Esophagus muscularis mucosa (tissue), 4 donors: ENCODE results near the gene ABCA2. TPM values are rescaled to one million over a fixed set of nuclear protein-coding genes. Genes with fewer than 3 reads are reported as not detected.

Source experiments
- DNase-seq: peaks from one replicate; pipeline ENCODE4 v3.0.0-alpha.2; 2017; ENCODE audit errors: extremely low spot score
- H3K27ac ChIP-seq, 4 donors: fragments of 200-600 bp; sonication (generic); replicated peaks in 1 of 4; 1 replicate in 3 of 4; 2 replicates in 1 of 4; pipeline ENCODE4 v1.5.1; 2016 to 2019; ENCODE audit warnings: mild to moderate bottlenecking in 1 of 4
- H3K27me3 ChIP-seq, 4 donors: fragments of 200-600 bp; sonication (generic); one replicate each; pipeline versions ENCODE4 v1.5.1 to v1.6.0; 2016 to 2019
- H3K36me3 ChIP-seq, 4 donors: fragments of 200-600 bp; sonication (generic); one replicate each; pipeline ENCODE4 v1.5.1; 2016 to 2019
- H3K4me1 ChIP-seq, 4 donors: fragments of 200-600 bp; sonication (generic); one replicate each; pipeline ENCODE4 v1.5.1; 2016 to 2019
- H3K4me3 ChIP-seq, 4 donors: fragments of 200-600 bp; sonication (generic); 1 replicate in 2 of 4; 2 replicates in 2 of 4; pipeline ENCODE4 v1.5.1; 2016 to 2019; ENCODE audit warnings: mild to moderate bottlenecking in 4 of 4, moderate library complexity in 1 of 4
- H3K9me3 ChIP-seq, 4 donors: fragments of 200-600 bp; sonication (generic); 1 replicate in 3 of 4; 2 replicates in 1 of 4; pipeline ENCODE4 v1.5.1; 2016 to 2019
- CTCF ChIP-seq, 3 experiments: fragments of 200-600 bp in 2 of 3; fragments of 450-650 bp in 1 of 3; sonication (generic) in 2 of 3; IDR thresholded peaks; one replicate each; pipeline ENCODE4 v1.5.1; 2017 to 2019; ENCODE audit warnings: antibody characterized with exemption in 3 of 3, mild to moderate bottlenecking in 2 of 3, moderate library complexity in 1 of 3
- EP300 ChIP-seq: sonication (generic); formaldehyde crosslinking; IDR thresholded peaks from one replicate; pipeline ENCODE4 v1.6.1; 2017; ENCODE audit warnings: antibody characterized with exemption
- POLR2A ChIP-seq: fragments of 450-650 bp; IDR thresholded peaks from one replicate; pipeline ENCODE4 v1.6.1; 2017; ENCODE audit warnings: antibody characterized with exemption, moderate library complexity, mild to moderate bottlenecking, low read depth
- POLR2AphosphoS5 ChIP-seq, 2 donors: sonication (generic); formaldehyde crosslinking; IDR thresholded peaks; one replicate each; pipeline ENCODE4 v1.6.1; 2017; ENCODE audit warnings: antibody characterized with exemption in 2 of 2
- WGBS: methylation state at CpG from one replicate; pipeline ENCODE4 v1.1.5; 2018; 5-methylcytosine and 5-hydroxymethylcytosine counted together
- intact Hi-C: fragments of 100-400 bp; cut with DNase I; formaldehyde crosslinking; loops from one replicate; pipeline ENCODE4 v1.15.1; 2023
- total RNA-seq, 4 donors: library from RNA; depleted of rRNA; stranded (reverse); fragments of >200 nt; gene quantifications; one replicate each; pipeline versions ENCODE4 v1.1.0 to v1.2.1, GENCODE V29; 2016

Gene ABCA2
- total RNA-seq, 4 donors from 2014 or later = 17.4 to 30.9 (median 21.6) TPM

- peaks cover 8 to 59% (median 48%) of the 10 kb centered on the region in 4 donors for H3K36me3 ChIP-seq
- no peak for DNase-seq
Observed at GRCh38 chr9:137040568-137040967, 12.5 kb upstream of the ABCA2 start.

GRCh38 chr9:137039611-137040366 is 11.8 kb upstream of the ABCA2 start:
- Histone ChIP-seq H3K27me3 (peaks cover 0 to 3% (median 0%) of the 10 kb centered on the region in 4 donors), H3K9me3 (no peaks in the 10 kb centered on the region), H3K4me3 (no peak overlapping the region), H3K4me1 (peaks cover 29 to 37% (median 31%) of the 10 kb centered on the region in 4 donors), H3K27ac (no peak overlapping the region), H3K36me3 (peaks cover 8 to 59% (median 48%) of the 10 kb centered on the region in 4 donors)
- intact Hi-C loops = loop anchor here (5.0 kb wide), 1 partner anchor 92 kb away; the partner anchor contains the start of gene C8G
- no peak for DNase-seq
- 91% methylated on average over 9 of the region's 32 CpGs for whole genome bisulfite sequencing
- no peak for TF ChIP-seq POLR2AphosphoS5 (IDR thresholded peaks at IDR 0.05)
- TF ChIP-seq CTCF (IDR thresholded peaks at IDR 0.05) = no peak
- TF ChIP-seq POLR2A = no peak
- TF ChIP-seq EP300 = no peak

More at GRCh38 chr9:137040568-137040967, 12.5 kb upstream of the ABCA2 start:
- intact Hi-C loops = no loop called here
- Histone ChIP-seq H3K27ac (no peak overlapping the region), H3K27me3 (no peaks in the 10 kb centered on the region), H3K9me3 (no peaks in the 10 kb centered on the region), H3K4me1 (peaks cover 27 to 36% (median 31%) of the 10 kb centered on the region in 4 donors), H3K4me3 (peak overlapping the region in 2 of 4 donors; percentile 16 to 20)
- TF ChIP-seq EP300 (no peak), POLR2A (no peak), POLR2AphosphoS5 (IDR thresholded peaks at IDR 0.05) (no peak), CTCF (IDR thresholded peaks at IDR 0.05) (no peak)
- 88% methylated on average over 10 of the region's 23 CpGs for WGBS

- intact Hi-C loops = loop anchor here (5.0 kb wide), 1 partner anchor 92 kb away; the partner anchor contains the start of gene C8G
- no peak for TF ChIP-seq EP300
- no peak for TF ChIP-seq POLR2A
- TF ChIP-seq POLR2AphosphoS5 (IDR thresholded peaks at IDR 0.05) = no peak
- TF ChIP-seq CTCF (IDR thresholded peaks at IDR 0.05) = no peak
- no peak for DNase-seq
- H3K36me3 ChIP-seq = peaks cover 8 to 59% (median 48%) of the 10 kb centered on the region in 4 donors
- no peaks in the 10 kb centered on the region for H3K9me3 ChIP-seq
- no peak overlapping the region for H3K4me3 ChIP-seq
- 87% methylated on average over 7 of the region's 9 CpGs for WGBS
- peaks cover 0 to 8% (median 0%) of the 10 kb centered on the region in 4 donors for H3K27me3 ChIP-seq
- peaks cover 22 to 33% (median 29%) of the 10 kb centered on the region in 4 donors for H3K4me1 ChIP-seq
- no peak overlapping the region for H3K27ac ChIP-seq
Observed at GRCh38 chr9:137038916-137039315, 10.9 kb upstream of the ABCA2 start.

- Histone ChIP-seq H3K36me3 (peaks cover 8 to 55% (median 48%) of the 10 kb centered on the region in 4 donors), H3K4me1 (peaks cover 14 to 22% (median 18%) of the 10 kb centered on the region in 4 donors), H3K27me3 (peaks cover 0 to 8% (median 0%) of the 10 kb centered on the region in 4 donors), H3K9me3 (no peaks in the 10 kb centered on the region), H3K27ac (no peak overlapping the region), H3K4me3 (no peak overlapping the region)
- TF ChIP-seq POLR2A = no peak
- TF ChIP-seq CTCF (IDR thresholded peaks at IDR 0.05) = no peak
- TF ChIP-seq EP300 = no peak
- TF ChIP-seq POLR2AphosphoS5 (IDR thresholded peaks at IDR 0.05) = no peak
- no peak for DNase-seq
- intact Hi-C loops = loop anchor here (5.0 kb wide), 1 partner anchor 90 kb away; the partner anchor contains the start of gene C8G
- 88% methylated on average over 10 of the region's 10 CpGs for WGBS
Observed at GRCh38 chr9:137037483-137037882, 9.4 kb upstream of the ABCA2 start.
